T47D (cell line): Measurements from ENCODE around the gene AGPAT1.
"Not testable (repeated sequence)": the region's sequence is repeated elsewhere in the genome, so short reads cannot be mapped to it uniquely, and the experiment has no call there.

Source experiments
- DNase-seq, 2 experiments: peaks; one replicate each; pipeline versions ENCODE4 v3.0.0 to v3.0.0-alpha.2; 2011 to 2012; ENCODE audit warnings: low read depth in 1 of 2, low spot score in 1 of 2
- JUND ChIP-seq: IDR thresholded peaks from 2 replicates; pipeline ENCODE4 v1.6.1; 2012; ENCODE audit warnings: low read depth
- in situ Hi-C: cut with HindIII; loops from 2 replicates; pipeline ENCODE4 v1.10.0; 2016; ENCODE audit warnings: low sequenced_read_pairs, low pct_unique_long_range_greater_than_20kb

Gene AGPAT1

DNA sequence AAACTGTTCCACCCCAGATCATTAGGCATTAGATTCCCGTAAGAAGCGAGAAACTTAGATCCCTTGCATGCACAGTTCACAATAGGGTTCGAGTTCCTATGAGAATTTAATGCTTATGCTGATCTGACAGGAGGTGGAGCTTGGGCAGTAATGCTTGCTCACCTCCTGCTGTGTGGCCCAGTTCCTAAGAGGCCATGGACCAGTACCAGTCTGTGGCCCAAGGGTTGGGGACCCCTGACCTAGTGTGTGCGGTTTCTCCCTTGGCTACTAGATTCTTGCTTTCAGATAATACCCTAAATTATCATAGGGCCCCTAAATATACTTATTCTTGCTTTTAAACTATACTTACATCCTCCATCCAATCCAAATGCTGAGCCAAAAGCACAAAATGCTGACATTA, 18.5 kb upstream of the AGPAT1 start:
- TF ChIP-seq JUND: no peak
- in situ Hi-C loops: no loop called here
- no peak for DNase-seq

DNA sequence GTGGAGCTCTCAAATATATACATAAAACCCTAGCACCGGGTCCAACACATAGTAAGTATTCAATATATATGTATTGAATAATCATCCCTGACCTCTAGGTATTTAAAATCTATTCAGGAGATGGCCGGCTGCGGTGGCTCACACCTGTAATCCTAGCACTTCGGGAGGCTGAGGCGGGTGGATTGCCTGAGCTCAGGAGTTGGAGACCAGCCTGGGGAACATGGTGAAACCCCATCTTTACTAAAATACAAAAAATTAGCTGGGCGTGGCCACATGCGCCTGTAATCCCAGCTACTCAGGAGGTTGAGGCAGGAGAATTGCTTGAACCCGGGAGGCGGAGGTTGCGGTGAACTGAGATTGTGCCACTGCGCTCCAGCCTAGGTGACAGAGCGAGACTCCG, 17.2 kb upstream of the AGPAT1 start:
- in situ Hi-C loops, DNase-seq: not testable (repeated sequence)

DNA sequence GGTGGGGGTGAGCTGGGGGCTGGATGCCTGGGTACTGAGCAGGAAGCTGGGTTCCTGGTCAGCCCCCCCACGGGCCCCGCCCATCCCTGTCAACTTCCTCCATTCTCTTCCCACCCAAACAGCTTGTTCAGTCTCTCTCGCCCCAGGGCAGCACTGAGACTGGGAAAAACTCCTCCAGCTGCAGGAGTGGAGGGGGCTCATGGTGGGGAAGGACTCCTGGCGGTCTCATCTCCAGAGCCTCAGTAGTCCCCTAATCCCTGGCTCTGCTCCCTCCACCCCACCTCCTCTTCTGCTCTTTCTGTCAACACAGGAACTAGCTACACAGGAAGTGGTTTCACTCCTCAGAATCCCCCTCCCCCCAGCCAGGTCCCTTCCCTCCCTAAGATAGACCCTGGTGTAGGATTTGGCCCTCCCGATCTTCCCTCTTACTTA, 16.7 kb upstream of the AGPAT1 start, which contains the start of gene GPSM3:
TSS of gene GPSM3 (minus strand) at position 36 of the 432 bp plus-strand sequence. CDS start 130 bp downstream, outside the sequence.
- in situ Hi-C loops: no loop called here
- DNase-seq: no peak
- no peak for TF ChIP-seq JUND

DNA sequence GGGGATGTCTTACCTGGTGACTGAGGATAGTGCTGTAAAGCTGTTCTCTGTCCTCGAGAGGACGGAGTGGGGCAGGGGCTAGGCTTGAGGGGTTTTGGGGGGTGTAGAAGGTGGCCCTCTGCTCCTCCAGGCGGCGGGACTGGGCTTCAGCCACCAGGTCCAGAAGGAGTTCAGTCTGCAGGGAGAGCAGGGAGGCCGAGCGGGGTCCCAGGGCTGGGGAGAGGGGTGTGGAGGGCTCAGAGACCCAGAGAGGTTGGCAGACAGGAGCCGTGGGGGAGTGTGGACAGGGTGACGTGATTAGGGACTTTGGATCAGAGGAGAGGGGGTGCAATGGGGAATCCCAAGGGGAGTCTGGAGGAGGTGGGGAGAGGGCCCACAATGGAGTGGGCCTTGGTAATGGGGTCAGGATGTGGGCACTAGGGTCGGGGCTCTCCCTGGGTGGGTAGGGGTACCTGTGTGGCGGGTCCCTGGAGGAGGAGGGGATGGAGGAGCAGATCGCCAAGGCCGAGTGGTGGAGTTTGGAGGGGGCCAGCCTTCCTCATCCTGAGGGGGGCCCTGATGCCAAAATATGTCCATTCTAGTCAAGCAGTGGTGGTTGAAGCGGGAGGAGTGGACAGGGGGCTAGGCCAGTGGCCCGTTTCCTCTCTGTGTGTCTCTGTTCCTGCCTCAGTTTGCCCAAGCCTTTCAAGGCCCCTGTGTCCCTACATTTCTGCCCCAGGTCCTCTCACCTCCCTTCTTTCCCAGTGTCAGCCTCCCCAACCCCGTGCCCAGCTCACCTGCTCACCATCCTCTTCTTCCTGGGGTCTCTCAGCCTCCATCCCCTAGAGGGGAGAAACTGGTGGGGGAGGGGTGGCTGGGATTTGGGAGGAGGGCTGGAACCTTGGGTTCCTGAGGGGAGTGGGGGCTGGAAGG, 16.1 kb upstream of the AGPAT1 start:
- DNase-seq: no peak
- no peak for TF ChIP-seq JUND
- in situ Hi-C loops: no loop called here

DNA sequence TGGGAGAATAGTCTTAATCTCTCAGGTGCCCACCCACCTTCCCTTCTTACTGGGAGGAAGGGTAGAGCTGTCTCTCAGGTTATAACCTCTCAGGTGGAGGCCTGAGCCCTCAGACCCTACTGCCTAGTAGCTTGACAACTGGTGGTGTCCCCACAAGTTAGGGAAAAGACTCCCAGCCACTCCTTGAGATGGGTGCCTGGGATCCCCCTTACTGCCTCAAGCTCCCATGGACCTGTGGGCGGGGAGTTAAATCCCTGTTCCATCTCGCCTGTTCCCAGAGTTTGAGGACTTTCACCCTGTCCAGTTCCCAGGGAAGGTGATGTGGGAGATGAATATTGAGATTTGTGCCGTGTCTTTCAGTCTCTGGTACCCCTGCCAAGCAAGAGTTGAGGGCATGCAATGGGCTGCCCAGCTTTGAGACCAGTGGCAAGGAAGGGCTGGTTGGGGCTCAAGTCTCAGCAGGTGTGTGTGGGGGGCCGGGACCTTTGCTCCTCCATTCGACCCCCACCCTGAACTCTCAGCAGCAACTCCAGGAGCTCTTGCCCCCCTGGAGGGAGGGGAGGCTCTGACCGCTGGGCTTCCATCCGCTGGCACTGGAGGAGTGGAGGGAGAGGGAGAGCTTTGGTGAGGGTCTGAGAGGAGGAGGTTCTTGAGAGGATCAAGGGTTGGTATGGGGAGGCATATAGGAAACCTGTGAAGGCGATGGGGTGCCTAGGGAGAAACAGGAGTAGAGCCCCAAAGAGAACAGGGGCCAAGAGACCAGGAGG, 15.2 kb upstream of the AGPAT1 start:
- DNase-seq: no peak
- no peak for TF ChIP-seq JUND
- in situ Hi-C loops: no loop called here

DNA sequence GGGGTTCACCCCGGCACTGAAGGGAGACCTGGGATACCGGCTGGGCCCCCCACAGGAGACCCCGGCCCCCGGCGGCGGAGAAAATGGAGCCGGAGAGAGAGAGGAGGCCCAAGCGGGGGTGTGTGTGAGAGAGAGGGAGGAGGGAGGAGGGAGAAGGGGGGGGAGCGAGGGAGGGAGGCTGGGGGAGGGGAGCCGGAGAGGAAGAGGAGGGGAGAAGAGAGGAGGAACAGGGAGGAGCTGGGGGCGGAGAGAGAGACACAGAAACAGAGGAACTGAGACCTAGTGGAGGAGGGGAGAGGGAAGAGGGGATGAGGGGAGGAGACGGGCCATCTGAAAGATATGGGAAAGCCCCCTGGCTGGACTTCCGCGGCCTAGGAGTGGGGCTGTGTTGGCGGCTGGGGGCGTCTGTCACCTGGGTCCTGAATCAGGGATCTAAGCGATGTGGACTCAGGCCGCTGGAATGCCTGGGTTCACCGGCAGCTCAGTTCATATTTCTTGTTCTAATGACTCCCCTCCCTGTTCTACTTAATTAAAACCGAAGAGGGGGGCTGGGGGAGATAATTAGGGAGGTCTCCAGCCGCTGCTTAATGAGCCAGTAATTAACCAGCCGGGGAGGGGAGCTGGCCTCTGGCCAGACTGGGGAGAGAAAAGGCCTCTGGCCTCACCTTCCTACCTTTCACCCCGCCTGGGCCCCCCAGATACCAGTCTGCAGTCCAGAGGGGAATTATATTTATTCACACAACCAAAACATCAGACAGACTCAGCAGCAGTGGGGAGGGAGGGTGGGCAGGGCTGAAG, 14.4 kb upstream of the AGPAT1 start, which contains the start of gene PBX2:
TSS of gene PBX2 (minus strand) at position 149 of the 798 bp plus-strand sequence. CDS start 287 bp downstream, outside the sequence.
- in situ Hi-C loops: no loop called here
- peak; percentile 62 to 93 for DNase-seq
- no peak for TF ChIP-seq JUND

DNA sequence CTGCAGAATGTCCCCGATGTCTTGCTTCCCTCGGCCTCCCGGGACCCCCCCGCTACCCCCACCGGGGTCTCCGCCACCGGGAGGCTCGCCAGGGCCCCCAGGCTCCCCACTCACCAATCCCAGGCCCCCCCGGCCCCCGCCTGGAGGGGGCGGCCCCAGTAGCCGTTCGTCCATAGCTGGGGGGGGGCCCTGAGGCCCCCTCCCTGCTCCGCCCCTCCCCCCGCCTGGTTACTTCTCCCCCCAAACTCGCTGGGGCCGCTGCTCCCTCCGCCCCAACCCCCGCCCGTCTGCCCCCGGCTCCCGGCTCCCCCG, 13.8 kb upstream of the AGPAT1 start:
- DNase-seq: no peak
- in situ Hi-C loops: no loop called here
- no peak for TF ChIP-seq JUND

DNA sequence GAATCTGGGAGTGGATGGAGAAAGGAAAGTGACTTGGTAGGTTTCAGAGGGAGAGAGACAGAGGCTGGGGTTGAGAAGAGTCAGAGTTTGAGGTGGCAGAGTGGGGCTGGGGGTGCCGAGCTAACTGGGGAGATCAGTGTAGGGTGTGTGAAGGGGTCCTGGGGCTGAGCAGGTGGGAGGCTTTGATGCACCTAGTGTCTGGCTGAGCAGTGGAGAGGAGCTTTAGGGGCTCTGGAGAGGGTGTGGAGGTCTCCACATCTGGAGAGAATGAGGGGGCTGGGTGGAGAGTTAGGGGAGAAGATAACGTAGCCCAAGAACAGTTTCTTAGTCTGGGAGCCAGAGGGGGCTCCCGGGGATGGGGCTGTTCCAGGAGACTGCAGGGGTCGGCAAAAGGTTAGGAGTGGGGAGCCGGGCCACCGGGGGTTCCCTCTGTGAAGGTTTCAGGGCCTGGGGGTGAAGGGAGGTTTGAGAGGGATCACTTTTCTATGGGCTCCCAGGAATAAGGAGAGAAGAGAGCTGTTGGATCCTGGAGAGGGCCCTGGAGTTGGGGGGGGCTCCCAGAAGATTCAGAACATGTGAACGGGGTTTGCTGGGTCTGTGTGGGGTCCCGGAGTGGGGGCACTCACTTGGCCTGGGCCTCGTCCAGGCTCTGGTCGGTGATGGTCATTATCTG, 13.3 kb upstream of the AGPAT1 start:
- no peak for TF ChIP-seq JUND
- in situ Hi-C loops: no loop called here
- no peak for DNase-seq

DNA sequence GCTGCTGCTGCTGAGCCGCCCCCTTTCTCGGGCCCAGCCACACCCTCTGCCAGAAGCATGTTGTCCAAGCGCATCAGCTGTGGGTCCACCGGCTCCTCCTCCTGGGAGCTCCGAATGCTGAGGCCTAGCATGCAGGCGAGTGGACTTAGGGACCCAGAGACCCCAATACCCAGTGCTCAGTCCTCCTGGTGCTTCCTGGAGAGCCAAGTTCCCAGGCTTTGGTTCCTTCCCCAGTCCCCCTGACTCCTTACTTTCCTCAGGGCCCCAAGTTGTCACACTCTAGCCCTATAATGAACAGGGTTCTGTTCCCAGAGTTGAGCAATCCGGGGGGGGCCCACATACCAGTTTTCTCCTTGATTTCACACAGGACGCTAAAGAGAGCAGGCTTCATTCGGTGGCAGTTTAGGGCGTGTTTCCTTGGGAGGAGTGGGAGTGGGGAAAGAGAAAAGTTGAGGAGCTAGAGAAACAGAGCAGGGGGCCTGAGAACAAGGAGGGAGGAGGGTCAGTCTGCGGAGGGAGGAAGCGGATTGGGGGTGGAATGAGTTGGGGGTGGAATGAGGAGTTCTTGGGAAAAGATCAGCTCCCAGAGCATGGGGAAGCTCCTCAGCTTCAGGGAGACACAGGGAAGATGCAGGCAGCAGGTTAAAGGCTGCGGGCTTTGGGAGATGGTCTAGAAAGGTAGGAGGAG, 12.6 kb upstream of the AGPAT1 start:
- in situ Hi-C loops: no loop called here
- DNase-seq: no peak
- TF ChIP-seq JUND: no peak

DNA sequence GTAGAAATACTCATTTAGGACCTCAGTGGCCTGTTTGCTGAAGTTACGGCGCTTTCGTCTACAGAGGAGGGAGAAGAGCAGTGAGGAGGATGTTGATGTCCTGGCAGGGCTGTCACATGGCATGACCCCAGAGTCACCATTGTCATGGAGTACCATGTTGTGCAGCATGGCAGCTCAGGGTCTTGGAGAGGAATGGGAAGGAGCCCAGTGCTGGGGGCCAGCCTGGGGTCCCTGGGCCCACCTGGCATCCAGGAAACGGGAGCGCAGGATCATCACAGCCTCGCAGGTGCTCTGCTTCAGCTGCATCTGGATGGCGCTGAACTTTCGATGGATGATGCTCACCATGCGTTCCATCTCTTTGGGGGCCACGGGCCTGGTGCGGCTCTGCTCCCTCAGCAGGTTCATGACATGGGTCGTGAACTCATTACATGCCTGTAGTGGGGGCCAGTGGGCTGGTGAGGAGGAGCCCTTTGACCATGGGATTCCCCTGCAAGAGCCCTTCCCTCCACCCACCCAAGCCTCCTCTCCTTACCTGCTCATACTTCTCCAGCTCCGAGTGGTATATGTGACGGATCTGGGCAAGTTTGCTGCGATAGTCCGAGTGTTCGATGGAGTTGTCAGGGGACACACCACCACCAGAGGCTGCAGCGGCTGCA, 12.0 kb upstream of the AGPAT1 start:
- in situ Hi-C loops, DNase-seq: not testable (repeated sequence)
